IMR-90 (cell line): ENCODE data around the gene ADGRV1. TPM values are rescaled to one million over a fixed set of nuclear protein-coding genes. Genes with fewer than 3 reads are reported as not detected.

Experiments used
- ATAC-seq: fragments of 200-7000 bp; cut with Tn5 transposase; 2 replicates; pipeline ENCODE4 v1.9.1; 2020; ENCODE audit warnings: low read depth, mild to moderate bottlenecking, moderate library complexity
- BruUV-seq: library from RNA; stranded (reverse); fragments of 400-500 nt; replicated peaks from 2 replicates; lab custom pipeline; 2021; lab: Mats Ljungman, UMichigan
- CTCF ChIA-PET: fragments of 300-600 bp; formaldehyde crosslinking; extraction: SDS; loops from one replicate; lab custom pipeline; 2021; ENCODE audit warnings: antibody characterized with exemption; lab: Yijun Ruan, JAX
- POLR2A ChIA-PET: fragments of 300-600 bp; sonication (Branson Sonifier 250); formaldehyde crosslinking; loops from one replicate; lab custom pipeline; 2022; ENCODE audit warnings: antibody characterized with exemption; ENCODE audit not compliant: unreplicated experiment; lab: Charles Lee
- DNase-seq: peaks from one replicate; pipeline ENCODE4 v3.0.0; 2013
- H2AFZ ChIP-seq: replicated peaks from 2 replicates; pipeline ENCODE3; 2013; ENCODE audit warnings: low read length, mild to moderate bottlenecking; ENCODE audit not compliant: poor library complexity
- H2AK5ac ChIP-seq: 2 replicates; pipeline ENCODE4 v1.6.1; 2013; ENCODE audit warnings: low read depth, low read length, inconsistent platforms
- H2AK9ac ChIP-seq: replicated peaks from 2 replicates; pipeline ENCODE3; 2013; ENCODE audit warnings: mild to moderate bottlenecking, low read depth, low read length, moderate library complexity; ENCODE audit not compliant: poor library complexity
- H2BK120ac ChIP-seq: 2 replicates; pipeline ENCODE4 v1.6.1; 2013; ENCODE audit warnings: low read depth, low read length, inconsistent platforms
- H2BK15ac ChIP-seq: 3 replicates; pipeline ENCODE4 v1.6.1; 2013; ENCODE audit warnings: low read depth, low read length, inconsistent platforms
- H2BK20ac ChIP-seq: 2 replicates; pipeline ENCODE4 v1.6.1; 2013; ENCODE audit warnings: low read depth, mild to moderate bottlenecking, inconsistent platforms, low read length, moderate library complexity
- H2BK5ac ChIP-seq: 2 replicates; pipeline ENCODE4 v1.6.1; 2013; ENCODE audit warnings: mild to moderate bottlenecking, low read depth, low read length, inconsistent platforms; ENCODE audit not compliant: poor library complexity, severe bottlenecking
- H3K14ac ChIP-seq: replicated peaks from 2 replicates; pipeline ENCODE4 v1.6.1; 2013; ENCODE audit warnings: low read depth, low read length, inconsistent platforms
- H3K18ac ChIP-seq: 2 replicates; pipeline ENCODE4 v1.6.1; 2013; ENCODE audit warnings: low read depth, low read length, control low read depth
- H3K23ac ChIP-seq: 2 replicates; pipeline ENCODE4 v1.6.1; 2013; ENCODE audit warnings: low read depth, low read length, inconsistent platforms
- H3K27ac ChIP-seq: 2 replicates; pipeline ENCODE4 v1.5.1; 2013; ENCODE audit warnings: mild to moderate bottlenecking, control low read depth, low read length; ENCODE audit not compliant: insufficient read depth
- H3K27me3 ChIP-seq: 2 replicates; pipeline ENCODE4 v1.6.1; 2013; ENCODE audit warnings: low read length; ENCODE audit not compliant: control insufficient read depth, insufficient read depth
- H3K36me3 ChIP-seq: 2 replicates; pipeline ENCODE4 v1.6.1; 2013; ENCODE audit warnings: low read length, mixed read lengths; ENCODE audit not compliant: control insufficient read depth, insufficient read depth
- H3K4ac ChIP-seq: 2 replicates; pipeline ENCODE4 v1.6.1; 2013; ENCODE audit warnings: low read depth, low read length, inconsistent platforms
- H3K4me1 ChIP-seq: 2 replicates; pipeline ENCODE4 v1.6.1; 2013; ENCODE audit warnings: low read length, mixed read lengths; ENCODE audit not compliant: control insufficient read depth, insufficient read depth
- H3K4me2 ChIP-seq: 2 replicates; pipeline ENCODE4 v1.6.1; 2013; ENCODE audit warnings: low read depth, mild to moderate bottlenecking, control low read depth, low read length, moderate library complexity
- H3K4me3 ChIP-seq: 2 replicates; pipeline ENCODE4 v1.5.1; 2013; ENCODE audit warnings: low read depth, mild to moderate bottlenecking, control low read depth, low read length, moderate library complexity; ENCODE audit not compliant: insufficient read depth
- H3K56ac ChIP-seq: 2 replicates; pipeline ENCODE4 v1.6.1; 2013; ENCODE audit warnings: low read length, inconsistent platforms; ENCODE audit not compliant: insufficient read depth; ENCODE audit errors: extremely low read depth
- H3K79me1 ChIP-seq, 2 experiments: 2 replicates each; pipeline ENCODE4 v1.6.1; 2013; ENCODE audit warnings: low read length in 2 of 2, inconsistent platforms in 1 of 2, low read depth in 1 of 2
- H3K9ac ChIP-seq: 2 replicates; pipeline ENCODE4 v1.6.1; 2013; ENCODE audit warnings: low read depth, low read length, control low read depth
- H3K9me1 ChIP-seq: 2 replicates; pipeline ENCODE4 v1.6.1; 2013; ENCODE audit warnings: low read length, inconsistent platforms; ENCODE audit not compliant: insufficient read depth
- H3K9me3 ChIP-seq: 2 replicates; pipeline ENCODE4 v1.6.1; 2013; ENCODE audit warnings: low read length; ENCODE audit not compliant: control insufficient read depth, insufficient read depth
- H4K20me1 ChIP-seq: 2 replicates; pipeline ENCODE4 v1.6.1; 2013; ENCODE audit warnings: low read length, inconsistent platforms; ENCODE audit not compliant: insufficient read depth
- H4K5ac ChIP-seq: 2 replicates; pipeline ENCODE4 v1.6.1; 2013; ENCODE audit warnings: mild to moderate bottlenecking, low read depth, low read length, control low read depth
- H4K8ac ChIP-seq, 2 experiments: 2 replicates each; pipeline ENCODE4 v1.6.1; 2013; ENCODE audit warnings: low read depth in 2 of 2, low read length in 2 of 2, control low read depth in 1 of 2, inconsistent platforms in 1 of 2
- H4K91ac ChIP-seq: 2 replicates; pipeline ENCODE4 v1.6.1; 2013; ENCODE audit warnings: low read depth, low read length, inconsistent platforms; ENCODE audit not compliant: insufficient read depth
- BHLHE40 ChIP-seq: fragments of 150-350 bp; IDR thresholded peaks from 2 replicates; pipeline ENCODE4 v1.6.1; 2016; ENCODE audit warnings: mild to moderate bottlenecking, low read depth, low read length
- CHD1 ChIP-seq: IDR thresholded peaks from 2 replicates; pipeline ENCODE4 v1.6.1; 2012; ENCODE audit warnings: low read depth, low read length, improper control_type of control experiment
- CTCF ChIP-seq: conservative IDR thresholded peaks from 2 replicates; pipeline ENCODE4 v1.5.1; 2012; ENCODE audit warnings: mild to moderate bottlenecking, low read depth, low read length, improper control_type of control experiment
- ELK1 ChIP-seq: fragments of 150-350 bp; IDR thresholded peaks from 2 replicates; pipeline ENCODE4 v1.6.1; 2016; ENCODE audit warnings: low read depth, mild to moderate bottlenecking, low read length, moderate library complexity, borderline replicate concordance
- FOS ChIP-seq: fragments of 150-350 bp; IDR thresholded peaks from 2 replicates; pipeline ENCODE4 v1.6.1; 2016; ENCODE audit warnings: low read depth, low read length
- MAFK ChIP-seq: IDR thresholded peaks from 2 replicates; pipeline ENCODE4 v1.6.1; 2012; ENCODE audit warnings: low read depth, low read length, improper control_type of control experiment
- MAZ ChIP-seq: IDR thresholded peaks from 2 replicates; pipeline ENCODE4 v1.6.1; 2012; ENCODE audit warnings: low read depth, mild to moderate bottlenecking, low read length, improper control_type of control experiment, moderate library complexity, borderline replicate concordance
- MXI1 ChIP-seq: IDR thresholded peaks from 2 replicates; pipeline ENCODE4 v1.6.1; 2012; ENCODE audit warnings: low read depth, mild to moderate bottlenecking, low read length, moderate library complexity, borderline replicate concordance
- NFE2L2 ChIP-seq: fragments of 150-350 bp; IDR thresholded peaks from 2 replicates; pipeline ENCODE4 v1.6.1; 2016; ENCODE audit warnings: low read depth, mild to moderate bottlenecking, low read length
- POLR2A ChIP-seq: IDR thresholded peaks from 2 replicates; pipeline ENCODE4 v1.6.1; 2012; ENCODE audit warnings: mild to moderate bottlenecking, low read depth, low read length
- RAD21 ChIP-seq: IDR thresholded peaks from 2 replicates; pipeline ENCODE4 v1.6.1; 2012; ENCODE audit warnings: low read length, improper control_type of control experiment
- RCOR1 ChIP-seq: IDR thresholded peaks from 2 replicates; pipeline ENCODE4 v1.6.1; 2012; ENCODE audit warnings: mild to moderate bottlenecking, low read length, improper control_type of control experiment; ENCODE audit not compliant: insufficient replicate concordance
- RFX5 ChIP-seq: IDR thresholded peaks from 2 replicates; pipeline ENCODE4 v1.8.0; 2012; ENCODE audit warnings: low read depth, mild to moderate bottlenecking, low read length, moderate library complexity
- SMC3 ChIP-seq: fragments of 150-350 bp; IDR thresholded peaks from 2 replicates; pipeline ENCODE4 v1.6.1; 2016; ENCODE audit warnings: low read depth, mild to moderate bottlenecking, antibody characterized with exemption, low read length, moderate library complexity
- USF2 ChIP-seq: fragments of 150-350 bp; IDR thresholded peaks from 2 replicates; pipeline ENCODE4 v1.6.1; 2017; ENCODE audit warnings: mild to moderate bottlenecking, antibody characterized with exemption, low read length, low read depth
- WGBS, 2 experiments: methylation state at CpG; one replicate each; pipeline versions ENCODE4 v1.1.5 to v1.1.7; 2013; ENCODE audit warnings: missing lambda C conversion rate in 2 of 2; ENCODE audit not compliant: insufficient read length in 1 of 2; ENCODE audit errors: extremely low coverage in 2 of 2; 5-methylcytosine and 5-hydroxymethylcytosine counted together
- dilution Hi-C: fragments of 300-500 bp; cut with HindIII; formaldehyde crosslinking; loops from one replicate; pipeline ENCODE4 v1.14.3; 2018; ENCODE audit warnings: low sequenced_read_pairs; ENCODE audit not compliant: unreplicated experiment
- in situ Hi-C: fragments of 300-500 bp; cut with MboI; formaldehyde crosslinking; loops from 3 replicates; pipeline ENCODE4 v1.14.3; 2019; ENCODE audit warnings: low sequenced_read_pairs, inconsistent platforms, mixed read lengths
- intact Hi-C: fragments of 100-400 bp; cut with micrococcal nuclease; formaldehyde crosslinking; loops from 2 replicates; pipeline ENCODE4 v1.10.0; 2022
- polyA plus RNA-seq, 3 experiments: library from polyadenylated mRNA; depleted of rRNA; stranded (reverse); fragments of >200 nt; gene quantifications; 2 replicates each; pipeline ENCODE4 v1.2.3, GENCODE V29; 2012; ENCODE audit warnings: low replicate concordance in 1 of 3
- total RNA-seq: library from RNA; depleted of rRNA; stranded (reverse); fragments of >200 nt; gene quantifications from 2 replicates; pipeline ENCODE4 v1.2.3, GENCODE V29; 2012

The ADGRV1 gene
- total and polyA plus RNA-seq, 2 of the 4 experiments (the other 2 are of a cell fraction) = under 0.01 TPM; not detected in 1

GRCh38 chr5:90657788-90658187, 99.2 kb downstream of the ADGRV1 start:
- TF ChIP-seq POLR2A (no peak), FOS (no peak), ELK1 (no peak), CTCF (no peak), USF2 (no peak), RFX5 (no peak), MAZ (no peak), RAD21 (no peak), BHLHE40 (no peak), RCOR1 (no peak), CHD1 (no peak), SMC3 (no peak), MAFK (no peak), NFE2L2 (no peak), MXI1 (no peak)
- dilution Hi-C loops (no loop called here), intact Hi-C loops (no loop called here), in situ Hi-C loops (no loop called here)
- DNase-seq (no peak), ATAC-seq (no peak)
- Histone ChIP-seq H3K27me3 (no peaks in the 10 kb centered on the region), H2AK5ac (no peak overlapping the region), H3K14ac (no peak overlapping the region), H2BK120ac (no peak overlapping the region), H4K91ac (no peak overlapping the region), H3K4me3 (no peak overlapping the region), H3K23ac (no peak overlapping the region), H3K4me1 (no peaks in the 10 kb centered on the region), H4K5ac (no peak overlapping the region), H4K8ac (no peak overlapping the region), H3K4me2 (no peak overlapping the region), H3K79me1 (no peaks in the 10 kb centered on the region), H3K18ac (no peak overlapping the region), H2BK20ac (no peak overlapping the region), H2BK15ac (no peak overlapping the region), H3K9ac (no peak overlapping the region), H3K27ac (no peak overlapping the region), H3K4ac (no peak overlapping the region), H3K36me3 (no peaks in the 10 kb centered on the region), H2AK9ac (no peak overlapping the region), H3K56ac (no peak overlapping the region), H3K9me3 (no peaks in the 10 kb centered on the region), H2AFZ (no peak overlapping the region), H4K20me1 (no peaks in the 10 kb centered on the region), H3K9me1 (no peaks in the 10 kb centered on the region), H2BK5ac (no peak overlapping the region)
- no TSS peak for BruUV-seq
- CTCF ChIA-PET = interaction anchor here (1.2 kb wide), 1 partner anchor 9 kb away, joined by 3 read pairs; no protein-coding TSS in a partner anchor
- no CpG with 5 or more reads among the region's 6 CpGs for WGBS, 2 experiments
- POLR2A ChIA-PET = no interaction called here
